Trophoblast cell (in vitro differentiated cells and primary cell): Measurements from ENCODE around the gene KCNE1.
"Not testable (repeated sequence)": the region's sequence is repeated elsewhere in the genome, so short reads cannot be mapped to it uniquely, and the experiment has no call there.

Experiments used
- DNase-seq, 2 donors: peaks; one replicate each; pipeline ENCODE4 v3.0.0-alpha.2; 2016
- H2AFZ ChIP-seq: 2 replicates; pipeline ENCODE4 v1.6.1; 2013; ENCODE audit warnings: low read length, moderate library complexity, mild to moderate bottlenecking; ENCODE audit not compliant: insufficient read depth, poor library complexity
- H2AK5ac ChIP-seq: 2 replicates; pipeline ENCODE4 v1.6.1; 2013; ENCODE audit warnings: mild to moderate bottlenecking, low read length
- H2BK120ac ChIP-seq: 2 replicates; pipeline ENCODE4 v1.6.1; 2013; ENCODE audit warnings: low read length, mild to moderate bottlenecking, moderate library complexity; ENCODE audit not compliant: insufficient read depth, poor library complexity
- H2BK12ac ChIP-seq: 2 replicates; pipeline ENCODE4 v1.6.1; 2013; ENCODE audit warnings: mild to moderate bottlenecking, low read length, moderate library complexity
- H2BK5ac ChIP-seq: 2 replicates; pipeline ENCODE4 v1.6.1; 2013; ENCODE audit warnings: low read length, low read depth, moderate library complexity, mild to moderate bottlenecking; ENCODE audit not compliant: poor library complexity
- H3K14ac ChIP-seq: 2 replicates; pipeline ENCODE4 v1.6.1; 2013; ENCODE audit warnings: mild to moderate bottlenecking, low read length
- H3K18ac ChIP-seq: 2 replicates; pipeline ENCODE4 v1.6.1; 2013; ENCODE audit warnings: mild to moderate bottlenecking, low read length
- H3K23ac ChIP-seq: 2 replicates; pipeline ENCODE4 v1.6.1; 2013; ENCODE audit warnings: low read length
- H3K27ac ChIP-seq: 2 replicates; pipeline ENCODE4 v1.5.1; 2013; ENCODE audit warnings: low read depth, mild to moderate bottlenecking, inconsistent platforms, low read length, moderate library complexity
- H3K27me3 ChIP-seq: 2 replicates; pipeline ENCODE4 v1.6.1; 2013; ENCODE audit warnings: inconsistent platforms, mild to moderate bottlenecking, low read length, moderate library complexity; ENCODE audit not compliant: insufficient read depth
- H3K36me3 ChIP-seq, 2 experiments: 1 replicate in 1 of 2; 2 replicates in 1 of 2; pipeline ENCODE4 v1.6.1; 2013; ENCODE audit warnings: low read length in 2 of 2, mild to moderate bottlenecking in 2 of 2, moderate library complexity in 1 of 2; ENCODE audit not compliant: insufficient read depth in 2 of 2, control insufficient read depth in 1 of 2
- H3K4ac ChIP-seq: 2 replicates; pipeline ENCODE4 v1.6.1; 2013; ENCODE audit warnings: low read depth, mild to moderate bottlenecking, low read length, moderate library complexity
- H3K4me1 ChIP-seq, 2 experiments: 1 replicate in 1 of 2; 2 replicates in 1 of 2; pipeline ENCODE4 v1.6.1; 2013; ENCODE audit warnings: low read length in 2 of 2, mild to moderate bottlenecking in 2 of 2, moderate library complexity in 1 of 2; ENCODE audit not compliant: insufficient read depth in 2 of 2, control insufficient read depth in 1 of 2
- H3K4me2 ChIP-seq: 2 replicates; pipeline ENCODE4 v1.6.1; 2013; ENCODE audit warnings: inconsistent platforms, mild to moderate bottlenecking, low read length, moderate library complexity
- H3K4me3 ChIP-seq: 2 replicates; pipeline ENCODE4 v1.5.1; 2013; ENCODE audit warnings: mild to moderate bottlenecking, low read depth, low read length, inconsistent platforms
- H3K79me1 ChIP-seq: one replicate; pipeline ENCODE4 v1.6.1; 2013; ENCODE audit warnings: low read length
- H3K79me2 ChIP-seq: 2 replicates; pipeline ENCODE4 v1.6.1; 2013; ENCODE audit warnings: low read length, mild to moderate bottlenecking; ENCODE audit not compliant: control insufficient read depth, insufficient read depth, poor library complexity
- H3K9ac ChIP-seq: 2 replicates; pipeline ENCODE4 v1.6.1; 2013; ENCODE audit warnings: mild to moderate bottlenecking, low read length
- H3K9me3 ChIP-seq: 2 replicates; pipeline ENCODE4 v1.6.1; 2013; ENCODE audit warnings: low read depth, mild to moderate bottlenecking, control low read depth, inconsistent platforms, low read length; ENCODE audit not compliant: insufficient read depth
- H4K12ac ChIP-seq: 2 replicates; pipeline ENCODE4 v1.6.1; 2013; ENCODE audit warnings: low read depth, mild to moderate bottlenecking, low read length, moderate library complexity
- H4K8ac ChIP-seq: 2 replicates; pipeline ENCODE4 v1.6.1; 2013; ENCODE audit warnings: low read depth, mild to moderate bottlenecking, low read length, moderate library complexity
- H4K91ac ChIP-seq: one replicate; pipeline ENCODE4 v1.6.1; 2013; ENCODE audit warnings: low read depth, mild to moderate bottlenecking, low read length, moderate library complexity
- WGBS: extraction: QIAGEN DNeasy Blood & Tissue Kit; methylation state at CpG from one replicate; pipeline ENCODE4 v1.1.7; 2013; ENCODE audit warnings: missing lambda C conversion rate; ENCODE audit not compliant: insufficient read length, insufficient coverage; ENCODE audit errors: extremely low coverage; 5-methylcytosine and 5-hydroxymethylcytosine counted together

Gene KCNE1

GRCh38 chr21:34429710-34430109, 82.3 kb downstream of the KCNE1 start:
- not testable (repeated sequence) for H3K9me3 ChIP-seq, H3K9ac ChIP-seq, H4K12ac ChIP-seq, H4K8ac ChIP-seq, H3K4me3 ChIP-seq, H2BK12ac ChIP-seq, H3K4me2 ChIP-seq, H3K36me3 ChIP-seq, H3K27me3 ChIP-seq, DNase-seq, H3K79me2 ChIP-seq, H2BK120ac ChIP-seq, H3K4ac ChIP-seq, H2AK5ac ChIP-seq, H3K79me1 ChIP-seq, H2AFZ ChIP-seq, H3K23ac ChIP-seq, H3K14ac ChIP-seq, H4K91ac ChIP-seq, H3K27ac ChIP-seq, H2BK5ac ChIP-seq, H3K18ac ChIP-seq, H3K4me1 ChIP-seq
- WGBS = no CpG with 5 or more reads among the region's 5 CpGs

- not testable (repeated sequence) for H3K27me3 ChIP-seq, H3K14ac ChIP-seq, H3K9ac ChIP-seq, H2BK12ac ChIP-seq, H3K4me3 ChIP-seq, H3K79me1 ChIP-seq, H3K36me3 ChIP-seq, H4K12ac ChIP-seq, H3K9me3 ChIP-seq, H2AK5ac ChIP-seq, H4K8ac ChIP-seq, H3K4me1 ChIP-seq, H3K4ac ChIP-seq, H4K91ac ChIP-seq, H2AFZ ChIP-seq, H3K79me2 ChIP-seq, H3K27ac ChIP-seq, H2BK120ac ChIP-seq, DNase-seq, H2BK5ac ChIP-seq, H3K18ac ChIP-seq, H3K23ac ChIP-seq, H3K4me2 ChIP-seq
- no CpG with 5 or more reads among the region's 6 CpGs for WGBS
These were observed 83.6 kb downstream of the KCNE1 start for GRCh38 chr21:34428441-34428840.

- H3K79me2 ChIP-seq, H3K4me1 ChIP-seq, H3K23ac ChIP-seq, H3K79me1 ChIP-seq, H2AFZ ChIP-seq, H3K4me2 ChIP-seq, H4K91ac ChIP-seq, H3K18ac ChIP-seq, H3K36me3 ChIP-seq, DNase-seq, H3K14ac ChIP-seq, H3K27me3 ChIP-seq, H3K4me3 ChIP-seq, H2AK5ac ChIP-seq, H4K8ac ChIP-seq, H2BK5ac ChIP-seq, H2BK120ac ChIP-seq, H2BK12ac ChIP-seq, H3K9me3 ChIP-seq, H3K9ac ChIP-seq, H4K12ac ChIP-seq, H3K27ac ChIP-seq, H3K4ac ChIP-seq: not testable (repeated sequence)
- no CpG with 5 or more reads among the region's 8 CpGs for WGBS
These were observed 84.7 kb downstream of the KCNE1 start for GRCh38 chr21:34427339-34427738.

DNA sequence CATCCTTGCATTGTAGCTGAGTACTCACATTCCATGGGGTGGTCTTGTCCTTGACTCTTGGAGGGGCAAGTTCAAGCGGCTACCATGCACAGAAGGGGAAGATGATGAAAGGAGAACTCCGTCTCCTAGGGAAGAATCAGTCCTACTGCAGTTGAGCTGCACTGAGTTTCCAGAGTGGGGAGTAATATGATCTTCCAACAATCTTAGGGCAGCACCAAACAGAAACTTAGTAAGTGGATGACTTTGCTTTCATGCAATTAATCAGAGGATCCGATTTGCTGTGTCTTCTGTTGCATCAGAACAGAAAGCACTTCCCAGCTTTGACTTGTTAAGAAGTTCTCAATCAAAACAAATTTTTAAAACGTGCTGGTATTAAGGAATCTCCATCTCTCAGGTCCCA, 88.2 kb downstream of the KCNE1 start, which contains the start of gene SMIM34:
Gene SMIM34 (minus strand): TSS at position 147 of the 400 bp plus-strand sequence. CDS start 112 bp downstream, at position 35.
- not testable (repeated sequence) for H3K4me2 ChIP-seq, H3K79me1 ChIP-seq, H3K9ac ChIP-seq, H3K36me3 ChIP-seq, H3K18ac ChIP-seq, H3K27me3 ChIP-seq, H2AFZ ChIP-seq, H3K9me3 ChIP-seq, H3K27ac ChIP-seq, H3K4ac ChIP-seq, H3K23ac ChIP-seq, H2BK12ac ChIP-seq, H4K12ac ChIP-seq, H3K4me1 ChIP-seq, H4K91ac ChIP-seq, DNase-seq, H2BK5ac ChIP-seq, H2AK5ac ChIP-seq, H3K4me3 ChIP-seq, H3K14ac ChIP-seq, H3K79me2 ChIP-seq, H2BK120ac ChIP-seq, H4K8ac ChIP-seq
- WGBS = no CpG with 5 or more reads among the region's 4 CpGs
